ENCODE measurements around the gene CCDC190. TPM values are rescaled to one million over a fixed set of nuclear protein-coding genes. Genes with fewer than 3 reads are reported as not detected.
"Not testable (repeated sequence)": the region's sequence is repeated elsewhere in the genome, so short reads cannot be mapped to it uniquely, and the experiment has no call there.

CCDC190 gene
- total RNA-seq, 1 experiment from 2014 or later, result not detected

GRCh38 chr1:162885265-162885664 lies 24.3 kb upstream of the CCDC190 start:
- Histone ChIP-seq H4K20me1 (ENCODE audit: insufficient read depth, low read depth, low read length) (no peaks in the 10 kb centered on the region), H3K9me3 (ENCODE audit: low read length) (no peaks in the 10 kb centered on the region), H3K9me2 (replicated peaks; ENCODE audit: insufficient read depth, low read length) (no peaks in the 10 kb centered on the region), H3K4me3 (ENCODE audit: low read length) (no peak overlapping the region), H3K36me3 (ENCODE audit: insufficient read depth, low read length) (no peaks in the 10 kb centered on the region), H3K9ac (ENCODE audit: low read length) (no peak overlapping the region), H3K4me2 (ENCODE audit: low read depth, low read length, poor library complexity, severe bottlenecking) (no peak overlapping the region), H3K79me2 (ENCODE audit: low read length) (no peaks in the 10 kb centered on the region), H3K4me1 (ENCODE audit: low read length) (no peaks in the 10 kb centered on the region), H3K27ac (ENCODE audit: low read length) (no peak overlapping the region), H2AFZ (ENCODE audit: low read length) (no peak overlapping the region), H3K27me3 (ENCODE audit: low read length) (no peaks in the 10 kb centered on the region)
- DNase-seq, result no peak

GRCh38 chr1:162884831-162885230 lies 23.9 kb upstream of the CCDC190 start:
- H3K4me1 ChIP-seq (ENCODE audit: low read length), result no peaks in the 10 kb centered on the region
- no peaks in the 10 kb centered on the region for H3K79me2 ChIP-seq (ENCODE audit: low read length)
- no peaks in the 10 kb centered on the region for H3K36me3 ChIP-seq (ENCODE audit: insufficient read depth, low read length)
- no peak for DNase-seq
- H3K4me3 ChIP-seq (ENCODE audit: low read length), result no peak overlapping the region
- no peak overlapping the region for H3K27ac ChIP-seq (ENCODE audit: low read length)
- H3K4me2 ChIP-seq (ENCODE audit: low read depth, low read length, poor library complexity, severe bottlenecking), result no peak overlapping the region
- no peaks in the 10 kb centered on the region for H3K27me3 ChIP-seq (ENCODE audit: low read length)
- H3K9me2 ChIP-seq (replicated peaks; ENCODE audit: insufficient read depth, low read length), result no peaks in the 10 kb centered on the region
- no peaks in the 10 kb centered on the region for H4K20me1 ChIP-seq (ENCODE audit: insufficient read depth, low read depth, low read length)
- H2AFZ ChIP-seq (ENCODE audit: low read length), result no peak overlapping the region
- no peak overlapping the region for H3K9ac ChIP-seq (ENCODE audit: low read length)
- H3K9me3 ChIP-seq (ENCODE audit: low read length), result no peaks in the 10 kb centered on the region

GRCh38 chr1:162882248-162882674 lies 21.3 kb upstream of the CCDC190 start:
- no peak overlapping the region for H2AFZ ChIP-seq (ENCODE audit: low read length)
- no peaks in the 10 kb centered on the region for H3K36me3 ChIP-seq (ENCODE audit: insufficient read depth, low read length)
- no peak overlapping the region for H3K9ac ChIP-seq (ENCODE audit: low read length)
- H3K4me3 ChIP-seq (ENCODE audit: low read length), result no peak overlapping the region
- no peaks in the 10 kb centered on the region for H3K27me3 ChIP-seq (ENCODE audit: low read length)
- no peaks in the 10 kb centered on the region for H3K9me3 ChIP-seq (ENCODE audit: low read length)
- DNase-seq, result no peak
- no peaks in the 10 kb centered on the region for H3K4me1 ChIP-seq (ENCODE audit: low read length)
- no peaks in the 10 kb centered on the region for H4K20me1 ChIP-seq (ENCODE audit: insufficient read depth, low read depth, low read length)
- no peaks in the 10 kb centered on the region for H3K9me2 ChIP-seq (replicated peaks; ENCODE audit: insufficient read depth, low read length)
- no peaks in the 10 kb centered on the region for H3K79me2 ChIP-seq (ENCODE audit: low read length)
- no peak overlapping the region for H3K27ac ChIP-seq (ENCODE audit: low read length)
- no peak overlapping the region for H3K4me2 ChIP-seq (ENCODE audit: low read depth, low read length, poor library complexity, severe bottlenecking)

GRCh38 chr1:162881590-162881989 lies 20.6 kb upstream of the CCDC190 start:
- Histone ChIP-seq H3K9me3 (ENCODE audit: low read length) (no peaks in the 10 kb centered on the region), H3K27me3 (ENCODE audit: low read length) (no peaks in the 10 kb centered on the region), H3K27ac (ENCODE audit: low read length) (no peak overlapping the region), H3K79me2 (ENCODE audit: low read length) (no peaks in the 10 kb centered on the region), H3K4me3 (ENCODE audit: low read length) (no peak overlapping the region), H4K20me1 (ENCODE audit: insufficient read depth, low read depth, low read length) (no peaks in the 10 kb centered on the region), H3K4me1 (ENCODE audit: low read length) (no peaks in the 10 kb centered on the region), H3K9me2 (replicated peaks; ENCODE audit: insufficient read depth, low read length) (no peaks in the 10 kb centered on the region), H3K4me2 (ENCODE audit: low read depth, low read length, poor library complexity, severe bottlenecking) (no peak overlapping the region), H2AFZ (ENCODE audit: low read length) (no peak overlapping the region), H3K36me3 (ENCODE audit: insufficient read depth, low read length) (no peaks in the 10 kb centered on the region), H3K9ac (ENCODE audit: low read length) (no peak overlapping the region)
- no peak for DNase-seq

- H3K27ac ChIP-seq (ENCODE audit: low read length); H3K4me2 ChIP-seq (ENCODE audit: low read depth, low read length, poor library complexity, severe bottlenecking); H3K4me3 ChIP-seq (ENCODE audit: low read length); H3K9me2 ChIP-seq (replicated peaks; ENCODE audit: insufficient read depth, low read length); H4K20me1 ChIP-seq (ENCODE audit: insufficient read depth, low read depth, low read length); DNase-seq; H3K4me1 ChIP-seq (ENCODE audit: low read length); H3K9me3 ChIP-seq (ENCODE audit: low read length); H3K79me2 ChIP-seq (ENCODE audit: low read length); H3K27me3 ChIP-seq (ENCODE audit: low read length); H2AFZ ChIP-seq (ENCODE audit: low read length); H3K36me3 ChIP-seq (ENCODE audit: insufficient read depth, low read length); H3K9ac ChIP-seq (ENCODE audit: low read length): not testable (repeated sequence)
Measured at GRCh38 chr1:162880617-162881016, 19.6 kb upstream of the CCDC190 start.

- peak; percentile 87 for DNase-seq
- Histone ChIP-seq H3K27ac (ENCODE audit: low read length) (no peak overlapping the region), H2AFZ (ENCODE audit: low read length) (no peak overlapping the region)
Measured at GRCh38 chr1:162878000-162878596, 17.1 kb upstream of the CCDC190 start.

GRCh38 chr1:162877412-162877811 lies 16.4 kb upstream of the CCDC190 start:
- Histone ChIP-seq H3K9ac (ENCODE audit: low read length) (no peak overlapping the region), H3K9me2 (replicated peaks; ENCODE audit: insufficient read depth, low read length) (no peaks in the 10 kb centered on the region), H3K36me3 (ENCODE audit: insufficient read depth, low read length) (no peaks in the 10 kb centered on the region), H3K4me2 (ENCODE audit: low read depth, low read length, poor library complexity, severe bottlenecking) (no peak overlapping the region), H3K79me2 (ENCODE audit: low read length) (no peaks in the 10 kb centered on the region), H3K27me3 (ENCODE audit: low read length) (0 out of 2 replicates have a peak, but pooled peaks cover 3% of the 10 kb centered on the region), H3K4me3 (ENCODE audit: low read length) (no peak overlapping the region), H3K27ac (ENCODE audit: low read length) (no peak overlapping the region), H4K20me1 (ENCODE audit: insufficient read depth, low read depth, low read length) (no peaks in the 10 kb centered on the region), H2AFZ (ENCODE audit: low read length) (no peak overlapping the region), H3K4me1 (ENCODE audit: low read length) (no peaks in the 10 kb centered on the region), H3K9me3 (ENCODE audit: low read length) (no peaks in the 10 kb centered on the region)
- no peak for DNase-seq

More at GRCh38 chr1:162878000-162878596, 17.1 kb upstream of the CCDC190 start:
- Histone ChIP-seq H3K36me3 (ENCODE audit: insufficient read depth, low read length) (no peaks in the 10 kb centered on the region), H3K4me3 (ENCODE audit: low read length) (no peak overlapping the region), H3K4me1 (ENCODE audit: low read length) (no peaks in the 10 kb centered on the region), H3K9me3 (ENCODE audit: low read length) (no peaks in the 10 kb centered on the region), H3K9me2 (replicated peaks; ENCODE audit: insufficient read depth, low read length) (no peaks in the 10 kb centered on the region), H3K4me2 (ENCODE audit: low read depth, low read length, poor library complexity, severe bottlenecking) (no peak overlapping the region), H3K27me3 (ENCODE audit: low read length) (0 out of 2 replicates have a peak, but pooled peaks cover 3% of the 10 kb centered on the region), H4K20me1 (ENCODE audit: insufficient read depth, low read depth, low read length) (no peaks in the 10 kb centered on the region), H3K9ac (ENCODE audit: low read length) (no peak overlapping the region), H3K79me2 (ENCODE audit: low read length) (no peaks in the 10 kb centered on the region)

GRCh38 chr1:162876751-162877150 lies 15.8 kb upstream of the CCDC190 start:
- Histone ChIP-seq H2AFZ (ENCODE audit: low read length) (no peak overlapping the region), H3K27me3 (ENCODE audit: low read length) (0 out of 2 replicates have a peak, but pooled peaks cover 3% of the 10 kb centered on the region), H3K9me3 (ENCODE audit: low read length) (no peaks in the 10 kb centered on the region), H3K4me3 (ENCODE audit: low read length) (no peak overlapping the region), H3K9me2 (replicated peaks; ENCODE audit: insufficient read depth, low read length) (no peaks in the 10 kb centered on the region), H4K20me1 (ENCODE audit: insufficient read depth, low read depth, low read length) (no peaks in the 10 kb centered on the region), H3K4me1 (ENCODE audit: low read length) (no peaks in the 10 kb centered on the region), H3K9ac (ENCODE audit: low read length) (no peak overlapping the region), H3K27ac (ENCODE audit: low read length) (no peak overlapping the region), H3K4me2 (ENCODE audit: low read depth, low read length, poor library complexity, severe bottlenecking) (no peak overlapping the region), H3K36me3 (ENCODE audit: insufficient read depth, low read length) (no peaks in the 10 kb centered on the region), H3K79me2 (ENCODE audit: low read length) (no peaks in the 10 kb centered on the region)
- DNase-seq, result no peak

Data from Karpas-422 (cell line).